ENCODE measurements around the gene C2orf68. TPM values are rescaled to one million over a fixed set of nuclear protein-coding genes. Genes with fewer than 3 reads are reported as not detected.

C2orf68 gene
- total and polyA plus RNA-seq, 2 of the 8 experiments (the other 6 are each of a cell fraction or from before 2014, with no cell fraction given): 46.3 to 49.4 TPM

GRCh38 chr2:85642725-85643124 lies 30.9 kb upstream of the C2orf68 start (continued):
- TF ChIP-seq CHD7 (IDR thresholded peaks at IDR 0.05; ENCODE audit: insufficient replicate concordance, low read length) (no peak), SP1 (IDR thresholded peaks at IDR 0.05; ENCODE audit: low read depth, low read length) (no peak), JUND (IDR thresholded peaks at IDR 0.05; ENCODE audit: low read length) (no peak), RAD21 (IDR thresholded peaks at IDR 0.05 in 1 of 2, conservative IDR thresholded peaks at IDR 0.05 in 1 of 2; ENCODE audit: low read depth in 2 of 2, low read length in 2 of 2) (no peak), CHD1 (IDR thresholded peaks at IDR 0.05; ENCODE audit: low read depth, low read length) (no peak), NANOG (IDR thresholded peaks at IDR 0.05; ENCODE audit: insufficient read depth, low read depth, low read length, poor library complexity, severe bottlenecking) (no peak), CBX5 (IDR thresholded peaks at IDR 0.05; ENCODE audit: low read depth, low read length) (no peak), TAF7 (optimal IDR thresholded peaks at IDR 0.05; ENCODE audit: borderline replicate concordance, low read depth, low read length) (no peak), USF2 (IDR thresholded peaks at IDR 0.05; ENCODE audit: low read length) (no peak), CEBPB (IDR thresholded peaks at IDR 0.05; ENCODE audit: low read depth, low read length) (no peak), KDM4A (IDR thresholded peaks at IDR 0.05; ENCODE audit: low read depth, low read length, severe bottlenecking) (no peak)
